NCI-H1417 treated with DMSO at 0.1 percent for 48 hours (cell line): ENCODE results near the gene MOCS1.

ENCODE experiments used
- DNase-seq: peaks from one replicate; lab custom pipeline; 2025; lab: John Stamatoyannopoulos, UW

The MOCS1 gene

DNA sequence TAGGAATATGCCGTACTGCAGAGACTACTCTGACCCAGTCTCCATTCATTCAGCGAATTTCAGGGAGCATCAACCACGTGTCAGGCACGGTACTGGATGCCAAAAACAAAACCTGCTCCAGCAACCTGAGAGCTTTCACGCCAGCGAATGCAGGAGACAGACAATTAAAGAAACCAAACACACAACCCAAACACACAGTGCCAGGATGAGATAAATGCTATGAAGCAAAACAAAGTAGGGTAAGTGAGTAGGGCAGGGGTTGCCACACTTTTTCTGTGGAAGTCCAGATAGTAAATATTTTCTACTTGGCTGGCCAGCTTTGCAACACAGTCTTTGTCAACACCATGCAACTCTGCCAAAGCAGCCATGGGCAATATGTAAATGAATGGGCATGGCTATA is 10.0 kb downstream of the MOCS1 start:
- DNase-seq: no peak

DNA sequence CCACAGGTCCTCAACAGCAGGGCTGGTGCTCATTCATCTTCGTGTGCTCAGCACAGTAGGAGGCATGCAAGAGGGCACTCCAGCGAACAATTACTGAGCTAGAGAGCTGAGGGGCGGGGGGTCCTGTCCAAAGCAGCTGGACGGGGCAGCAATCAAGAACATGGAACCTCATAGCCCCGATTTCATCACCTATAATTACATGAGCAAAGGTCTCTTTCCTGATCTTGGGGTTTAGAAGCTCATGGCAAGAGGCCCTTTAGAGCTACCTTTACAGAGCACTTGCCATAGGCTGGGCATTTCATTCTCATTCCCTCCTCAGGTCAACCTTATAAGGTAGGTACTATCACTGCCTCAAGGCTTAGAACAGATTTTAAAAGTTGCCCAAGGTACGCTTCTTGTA is 10.4 kb downstream of the MOCS1 start:
- no peak for DNase-seq

DNA sequence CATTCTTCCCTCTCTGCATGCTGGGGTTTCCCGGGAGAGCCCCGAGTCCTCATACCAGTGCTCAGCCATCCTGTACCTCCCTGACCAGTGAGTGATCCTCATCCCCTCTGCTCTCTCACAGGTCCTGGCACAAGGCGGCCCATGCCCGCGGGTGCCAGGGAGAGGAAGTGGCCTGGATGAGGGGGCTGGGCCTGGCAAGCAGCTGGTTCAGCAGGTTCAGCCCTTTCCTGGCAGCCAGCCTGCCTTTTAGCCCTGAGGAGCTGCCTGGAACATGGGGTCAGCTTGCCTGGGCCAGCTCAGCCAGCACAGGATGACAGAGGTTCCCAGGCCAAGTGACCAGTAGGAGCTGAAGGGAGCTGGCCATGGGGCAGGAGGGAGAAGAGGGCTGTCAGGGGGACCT is 10.9 kb downstream of the MOCS1 start:
- no peak for DNase-seq

DNA sequence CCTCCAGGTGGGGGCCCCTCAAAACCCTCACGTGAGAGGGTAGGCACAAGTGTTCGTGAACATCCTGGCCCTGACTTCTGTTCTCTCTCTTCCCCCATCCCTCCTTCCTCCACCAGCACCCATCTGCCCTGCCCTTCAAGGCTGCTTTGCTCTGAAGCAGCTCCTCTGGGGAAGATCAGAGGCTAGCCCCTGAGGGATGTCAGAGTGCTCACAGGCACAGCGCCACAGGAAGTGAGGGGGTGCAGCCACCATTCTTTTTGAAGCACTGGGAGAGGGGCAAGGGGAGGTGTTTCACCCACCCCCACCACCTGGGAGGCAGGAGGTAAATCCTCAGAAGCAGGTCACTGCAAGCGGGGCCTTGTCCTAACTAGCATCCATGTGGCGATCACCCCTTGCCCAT is 11.4 kb downstream of the MOCS1 start:
- DNase-seq: no peak

DNA sequence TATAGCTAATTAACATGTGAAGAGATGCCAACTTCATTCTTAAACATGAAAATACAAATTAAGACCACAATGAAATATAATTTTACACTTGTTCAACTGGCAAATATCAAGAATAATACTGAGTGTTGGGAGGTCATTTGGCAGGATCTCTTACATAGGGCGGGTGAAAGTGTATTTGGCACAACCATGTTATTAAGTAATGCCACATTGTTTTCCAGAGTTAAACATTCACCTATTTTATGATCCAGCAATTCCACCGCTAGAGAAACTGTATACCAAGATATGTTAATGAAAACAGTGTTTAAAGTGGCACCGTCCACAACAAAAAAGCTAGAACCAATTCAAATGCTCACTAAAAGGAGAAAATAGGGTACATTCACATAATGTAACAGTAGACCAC is 14.1 kb downstream of the MOCS1 start:
- no peak for DNase-seq

DNA sequence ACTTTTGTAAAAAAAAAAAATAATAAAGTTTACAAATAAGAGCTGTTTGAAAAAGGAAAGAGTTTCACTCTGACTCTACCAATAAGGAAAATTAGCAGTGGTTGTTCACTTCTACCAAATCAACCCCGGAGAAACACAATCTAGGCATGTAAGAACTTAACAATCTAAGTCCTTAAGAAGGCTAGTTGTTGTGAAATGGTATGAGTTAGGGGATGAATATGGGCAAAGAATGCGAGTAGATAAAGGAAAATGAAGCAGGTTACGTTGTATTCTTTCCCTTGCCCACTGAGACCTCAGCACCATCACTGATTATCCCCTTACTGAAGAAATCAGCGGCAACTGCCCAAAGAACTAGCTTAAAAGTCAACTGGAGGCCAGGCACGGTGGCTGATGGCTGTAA is 15.4 kb downstream of the MOCS1 start:
- no peak for DNase-seq

DNA sequence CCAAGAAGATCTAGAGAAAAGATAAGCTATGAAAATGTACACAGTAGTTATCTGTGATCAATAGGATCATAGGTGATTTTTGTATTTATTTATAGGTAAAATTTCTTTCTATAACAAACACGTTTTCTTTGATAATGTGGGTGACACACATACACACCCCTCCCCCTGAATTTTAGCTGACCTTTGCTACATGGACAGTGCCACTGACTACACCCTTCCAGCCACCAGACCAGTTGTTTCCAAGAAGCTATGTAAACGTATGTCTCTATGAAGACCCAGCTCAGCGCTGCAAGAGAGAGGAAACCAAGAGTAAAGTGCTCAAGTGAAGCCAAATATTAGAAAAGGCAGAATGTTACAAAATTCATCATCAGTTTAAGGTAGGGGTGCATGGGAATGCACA is 16.3 kb downstream of the MOCS1 start:
- no peak for DNase-seq

DNA sequence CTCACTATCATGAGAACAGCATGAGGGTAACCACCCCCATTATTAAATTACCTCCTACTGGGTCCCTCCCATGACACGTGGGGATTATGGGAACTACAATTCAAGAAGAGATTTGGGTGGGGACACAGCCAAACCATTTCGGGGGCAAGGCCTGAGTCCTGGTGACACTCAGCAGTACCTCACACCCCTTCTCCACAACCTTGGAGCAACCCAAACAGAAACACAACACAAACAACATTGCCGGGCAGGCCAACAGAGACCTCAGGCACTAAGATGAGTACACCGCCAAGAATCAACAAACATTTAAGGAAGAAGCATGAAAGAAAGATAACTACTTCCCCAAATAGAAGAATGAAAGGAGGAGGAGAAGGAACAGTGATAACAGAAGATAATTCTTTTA is 16.9 kb downstream of the MOCS1 start:
- no peak for DNase-seq

DNA sequence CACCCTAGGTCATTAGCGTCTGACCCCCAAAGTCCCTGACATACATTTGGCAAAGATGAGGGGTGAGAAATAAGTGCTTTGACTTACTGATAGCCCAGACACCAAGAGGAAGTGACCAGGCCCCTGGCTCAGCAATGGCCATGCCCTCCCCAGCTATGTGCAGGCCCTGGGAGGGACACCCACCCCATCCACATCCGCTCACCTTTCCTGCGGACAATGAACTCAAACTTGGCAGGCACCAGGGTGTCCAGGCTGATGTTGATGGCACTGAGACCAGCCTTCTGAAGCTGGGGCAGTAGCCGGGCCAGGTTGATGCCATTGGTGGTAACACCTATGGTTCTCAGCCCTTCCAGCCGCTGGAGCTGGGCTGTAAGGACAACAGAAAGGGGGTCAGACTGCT is 18.4 kb downstream of the MOCS1 start:
- no peak for DNase-seq

DNA sequence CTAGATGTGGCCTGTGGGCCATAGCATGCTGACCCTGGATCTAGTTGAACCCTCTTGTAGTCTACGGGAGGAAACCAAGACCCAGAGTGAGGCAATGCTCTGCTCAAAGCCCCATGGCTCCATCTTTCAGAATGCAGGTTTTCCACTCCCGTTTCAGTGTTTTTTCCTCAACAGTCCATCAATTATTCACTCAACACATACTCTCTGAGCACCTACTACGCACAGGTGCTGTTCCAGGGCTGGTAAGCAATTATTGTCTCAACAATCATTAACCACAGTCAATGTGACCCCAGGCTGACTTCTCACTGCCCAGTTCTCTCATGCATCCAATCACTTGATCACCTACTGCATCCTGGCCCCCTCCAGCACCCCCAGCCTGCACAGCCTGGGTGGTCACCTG is 20.0 kb downstream of the MOCS1 start:
- DNase-seq: no peak

DNA sequence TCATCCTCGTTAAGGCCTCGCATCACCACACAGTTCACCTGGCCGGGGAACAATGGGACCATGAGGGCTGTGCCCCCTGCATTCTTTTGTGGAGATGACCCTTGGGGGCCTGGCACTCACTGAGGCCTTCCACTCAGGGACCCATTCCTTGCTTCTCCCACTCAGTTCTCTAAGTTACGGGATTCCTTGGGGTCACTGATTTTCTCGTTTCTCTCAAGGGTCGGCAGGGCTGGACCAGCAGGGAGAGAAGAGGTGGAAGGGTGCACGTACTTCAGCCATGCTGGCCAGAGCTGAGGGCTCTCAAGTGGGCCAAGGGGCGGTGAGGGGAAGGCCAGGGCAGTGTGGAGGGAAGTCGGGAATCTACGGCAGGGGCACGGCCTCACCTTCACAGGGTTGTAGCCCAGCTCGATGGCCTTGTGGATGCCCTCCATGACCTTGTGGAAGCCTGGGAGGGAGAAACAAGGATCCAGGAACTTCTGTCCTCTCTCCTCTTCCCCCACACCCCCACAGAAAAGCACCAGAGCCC is 20.8 kb downstream of the MOCS1 start:
- DNase-seq: no peak

DNA sequence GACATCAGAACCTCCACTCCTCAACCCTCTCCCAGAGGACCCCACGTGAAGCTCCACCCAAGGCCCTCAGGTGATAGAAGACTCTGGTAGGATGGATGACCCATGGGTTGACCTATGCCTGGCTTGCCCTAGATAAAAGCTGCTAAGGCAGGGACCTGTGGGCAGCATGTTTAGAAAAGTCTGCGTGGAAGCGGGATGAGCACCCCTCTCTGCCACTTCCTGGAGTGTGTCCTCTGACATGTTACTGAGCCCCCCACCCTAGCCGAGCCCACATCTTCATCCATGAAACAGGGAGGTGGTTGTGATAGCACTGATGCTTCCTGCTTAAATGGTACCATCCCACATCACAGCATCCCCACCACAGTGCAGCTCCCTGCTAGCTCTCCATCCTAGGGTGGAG is 21.8 kb downstream of the MOCS1 start:
- no peak for DNase-seq

DNA sequence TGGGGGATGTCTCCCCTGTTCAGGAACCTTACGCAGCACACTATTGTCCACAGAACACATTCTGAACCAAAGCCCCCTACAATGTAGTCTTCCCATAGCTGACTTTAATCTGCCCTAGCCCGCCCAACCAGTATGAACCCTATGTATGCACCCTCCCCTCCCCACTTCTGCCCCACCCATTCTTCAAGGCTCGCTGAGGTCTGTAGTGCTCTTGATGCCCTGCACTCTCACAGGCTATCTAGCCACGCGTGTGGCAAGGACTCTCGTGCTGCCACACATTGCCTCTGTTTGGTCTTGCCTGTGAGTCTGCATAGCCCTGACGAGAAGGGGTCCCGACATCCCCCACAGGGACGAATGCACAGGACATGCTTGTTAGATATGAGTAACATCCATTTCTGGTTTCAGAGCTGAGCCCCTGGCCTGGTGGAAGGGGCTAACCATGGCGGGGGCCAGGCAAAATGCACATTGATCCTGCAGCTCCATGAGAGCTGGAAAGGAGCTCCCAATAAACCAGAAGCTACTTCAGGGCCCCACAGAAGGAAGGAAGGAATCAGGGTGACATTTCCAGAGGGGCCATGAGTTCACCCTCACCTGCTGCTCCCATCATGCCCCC is 22.6 kb downstream of the MOCS1 start:
- DNase-seq: no peak

DNA sequence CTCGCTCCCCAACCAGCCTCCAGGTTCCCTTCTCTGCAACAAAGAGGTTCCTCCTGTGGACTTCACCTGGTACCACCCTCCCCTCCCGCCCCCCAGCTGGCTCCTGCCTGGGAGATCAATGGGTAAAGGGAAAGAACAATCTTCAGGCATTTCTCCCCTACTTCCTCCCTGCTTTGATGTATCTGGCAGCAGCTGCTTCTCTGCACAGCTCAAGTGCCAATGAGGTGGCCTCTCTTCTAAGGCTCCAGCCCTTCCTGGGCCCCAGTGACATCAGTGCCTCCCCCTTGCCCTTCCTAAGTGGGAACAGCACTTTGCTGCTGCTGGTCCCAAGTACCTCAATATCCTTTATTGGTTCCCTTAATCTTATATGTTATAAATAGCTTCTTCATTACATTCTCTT is 23.5 kb downstream of the MOCS1 start:
- DNase-seq: no peak

DNA sequence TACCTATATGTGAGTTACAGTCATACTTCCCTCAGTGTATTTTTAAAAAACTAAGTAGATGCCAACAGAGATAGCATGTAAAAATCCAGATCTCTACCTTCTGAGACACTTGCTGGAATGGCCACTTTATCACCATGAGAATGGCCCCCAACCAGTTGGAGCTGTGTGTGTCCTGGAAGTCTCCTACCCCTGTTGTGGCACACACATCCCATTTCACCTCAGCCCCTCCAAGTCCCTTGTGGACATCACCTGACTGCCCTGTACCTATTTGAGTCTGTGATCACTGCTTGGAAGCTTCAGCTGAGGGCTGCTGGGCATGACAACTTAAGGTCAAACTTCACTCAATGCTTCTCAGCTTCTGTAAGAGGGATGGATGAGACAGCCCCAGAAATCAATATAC is 24.1 kb downstream of the MOCS1 start:
- DNase-seq: no peak

DNA sequence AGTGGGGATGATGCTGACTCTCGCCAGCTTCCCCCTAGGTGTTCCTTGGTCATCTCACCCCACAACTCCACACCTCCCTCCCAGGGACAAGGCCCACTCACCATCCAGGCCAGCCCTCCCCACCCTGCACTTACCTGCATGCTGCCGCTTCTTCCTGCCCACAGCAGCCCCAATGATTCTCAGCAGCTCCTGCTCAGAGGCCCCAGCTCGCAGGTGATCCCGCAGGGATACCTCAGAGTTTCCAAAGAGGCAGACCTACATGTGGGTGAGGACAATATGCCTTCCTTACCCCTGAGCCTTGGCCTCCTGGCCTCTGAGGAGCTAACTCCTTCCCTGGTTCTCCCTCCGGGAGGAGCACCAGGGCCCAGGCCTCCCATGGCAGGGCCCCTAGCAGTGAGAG is 24.6 kb downstream of the MOCS1 start:
- DNase-seq: no peak

DNA sequence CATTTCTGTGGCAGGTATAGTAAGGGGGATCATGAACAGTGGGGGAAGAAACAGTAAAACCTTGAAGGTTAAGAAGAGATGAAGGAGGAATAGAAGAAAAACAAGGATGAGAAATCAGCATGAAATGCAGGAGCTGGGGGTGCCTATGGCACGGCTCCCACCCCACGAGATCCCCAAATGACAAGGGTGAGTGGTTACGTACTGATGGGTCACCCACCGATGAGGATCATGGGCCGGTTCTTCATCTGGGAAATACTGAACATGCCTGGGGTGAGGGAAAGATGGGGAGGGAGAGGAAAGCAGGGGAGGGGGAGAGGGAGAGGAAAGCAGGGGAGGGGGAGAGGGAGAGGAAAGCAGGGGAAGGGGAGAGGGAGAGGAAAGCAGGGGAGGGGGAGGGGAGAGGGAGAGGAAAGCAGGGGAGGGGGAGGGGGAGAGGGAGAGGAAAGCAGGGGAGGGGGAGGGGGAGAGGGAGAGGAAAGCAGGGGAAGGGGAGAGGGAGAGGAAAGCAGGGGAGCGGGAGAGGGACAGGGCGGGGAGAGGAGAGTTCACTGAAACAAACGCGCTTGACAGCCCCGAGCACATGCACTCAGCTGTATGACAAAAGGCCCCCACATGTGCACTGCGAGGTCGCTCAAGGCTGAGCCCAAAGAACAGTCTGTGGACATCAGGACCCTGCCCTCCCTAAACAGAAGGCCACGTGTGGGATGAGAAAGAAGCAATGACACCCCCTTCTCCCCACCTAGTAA is 25.3 kb downstream of the MOCS1 start:
- DNase-seq: no peak

DNA sequence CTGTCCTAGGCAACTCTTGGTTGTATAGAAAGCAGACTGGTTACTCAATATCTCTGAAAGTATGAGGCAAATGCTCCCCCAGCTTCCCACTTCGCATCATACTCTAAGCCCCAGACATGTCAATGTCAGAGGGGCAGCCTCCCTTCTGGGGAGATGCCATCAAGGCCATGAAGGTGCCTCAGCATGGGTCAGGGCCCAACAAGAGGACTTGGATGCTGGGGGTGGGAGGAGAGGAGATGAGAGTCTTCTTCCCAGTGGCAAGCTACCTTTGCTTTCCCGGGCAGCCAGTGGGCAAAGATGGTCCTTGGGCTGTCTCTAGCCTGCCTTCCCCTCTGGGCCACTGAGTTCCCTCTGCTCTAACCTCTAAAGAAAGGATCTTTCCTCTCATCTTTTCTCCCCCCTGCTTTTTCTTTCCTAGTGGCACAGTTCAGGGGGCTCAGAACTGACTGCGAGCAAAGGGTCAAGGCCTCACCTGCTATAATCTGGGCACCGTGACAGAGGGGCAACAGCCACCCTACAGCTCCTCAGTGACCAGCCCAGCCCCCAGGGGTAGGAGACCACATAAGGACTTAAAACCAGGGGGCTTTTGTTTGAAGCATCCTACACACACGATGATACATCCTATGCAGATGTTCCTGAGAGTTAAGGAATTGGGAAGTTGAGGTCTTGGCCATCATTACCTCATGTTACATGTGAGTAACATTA is 26.2 kb downstream of the MOCS1 start:
- no peak for DNase-seq

DNA sequence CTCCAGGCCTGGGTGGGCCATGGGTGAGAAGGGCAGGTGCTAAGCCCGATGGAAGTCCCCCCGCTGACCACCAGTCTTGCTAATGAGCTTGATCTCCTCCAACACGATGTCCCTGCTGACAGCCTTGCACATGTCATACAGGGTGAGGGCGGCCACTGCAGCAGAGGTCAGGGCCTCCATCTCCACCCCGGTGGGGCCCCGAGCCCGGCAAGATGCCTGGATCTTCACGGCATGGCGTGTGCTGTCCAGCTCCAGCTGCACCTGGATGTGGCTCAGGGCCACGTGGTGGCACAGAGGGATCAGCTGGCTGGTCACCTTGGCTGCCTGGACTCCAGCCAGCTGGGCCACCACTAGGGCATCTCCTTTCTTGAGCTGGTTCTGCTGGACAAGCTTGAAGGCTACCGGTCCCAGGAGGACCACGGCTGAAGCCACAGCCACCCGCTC is 27.9 kb downstream of the MOCS1 start:
- DNase-seq: no peak

DNA sequence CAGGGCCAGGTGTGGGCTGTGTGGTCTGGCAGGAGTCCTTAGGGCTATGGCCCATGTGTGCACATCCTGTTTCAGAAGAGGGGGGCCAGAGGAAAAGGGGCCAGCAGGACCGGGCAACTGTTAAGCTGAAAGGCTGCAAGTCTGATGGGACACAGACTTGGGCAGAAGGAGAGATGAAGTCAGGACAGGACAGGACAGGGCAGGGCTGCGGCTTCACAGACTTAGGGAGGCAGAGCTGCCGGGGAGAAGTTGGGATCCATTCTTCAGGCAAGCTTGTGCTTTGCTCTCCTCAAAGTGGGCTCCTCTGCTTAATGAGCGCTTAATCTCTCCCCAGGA is 28.7 kb downstream of the MOCS1 start:
- no peak for DNase-seq

DNA sequence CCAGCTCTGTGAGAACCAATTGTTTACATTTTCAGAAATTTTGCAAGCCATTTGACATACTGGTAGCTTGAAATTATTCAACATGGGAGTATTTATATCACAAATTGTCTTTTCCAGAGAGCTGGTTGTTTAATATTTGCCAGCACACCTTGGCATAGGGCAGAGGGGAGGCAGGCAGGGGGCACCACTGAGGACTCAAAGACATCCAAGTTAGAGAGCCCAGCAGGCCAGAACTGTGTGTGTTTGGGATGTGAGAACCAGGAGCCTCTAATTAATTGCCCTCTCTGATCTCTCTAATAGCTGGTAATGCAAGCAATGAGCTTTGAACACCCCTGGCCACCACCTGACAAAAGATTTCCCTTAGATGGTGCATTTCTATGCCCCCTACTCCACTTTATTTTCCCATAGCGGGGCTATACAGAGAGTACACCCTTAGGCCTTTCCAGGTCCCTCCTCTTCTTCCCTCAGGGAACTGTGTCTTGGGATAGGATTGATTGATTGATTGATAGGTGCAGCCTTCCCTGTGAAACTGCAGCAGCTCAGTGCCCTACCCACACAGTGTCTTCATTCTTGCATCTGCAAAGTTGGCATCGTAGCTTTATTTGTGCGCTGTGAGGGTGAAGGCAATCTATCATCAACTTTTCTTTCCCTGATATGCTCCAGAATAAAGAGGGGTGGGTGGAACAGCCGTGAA is 29.2 kb downstream of the MOCS1 start:
- DNase-seq: no peak

DNA sequence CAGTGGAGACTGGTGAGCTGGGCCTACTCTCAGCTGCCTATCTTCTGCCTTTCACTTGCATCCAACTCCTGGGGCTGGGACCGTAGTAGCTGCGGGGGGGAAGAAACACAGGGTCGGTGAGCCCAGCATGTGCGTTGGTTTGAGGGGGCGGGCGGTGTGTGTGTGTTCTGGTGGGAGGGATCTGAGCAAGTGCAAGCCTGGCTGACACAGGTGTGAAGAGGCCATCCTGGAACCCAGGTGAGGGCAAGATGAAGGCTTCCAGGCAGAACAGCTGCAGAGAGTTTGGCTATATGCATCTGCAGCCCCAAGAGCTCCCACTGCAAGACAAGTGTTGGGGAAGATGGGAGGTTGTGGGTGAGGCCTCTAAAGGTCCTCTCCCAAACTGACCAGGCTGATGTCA is 30.6 kb downstream of the MOCS1 start:
- DNase-seq: no peak
